A673 (cell line): ENCODE data around the gene RPS21. TPM values are rescaled to one million over a fixed set of nuclear protein-coding genes. Genes with fewer than 3 reads are reported as not detected.

ENCODE experiments used
- Bru-seq: library from RNA; stranded (reverse); fragments of 400-500 nt; gene quantifications from one replicate; lab custom pipeline; 2021; lab: Mats Ljungman, UMichigan
- BruChase-seq, 2 experiments: library from RNA; stranded (reverse); fragments of 400-500 nt; gene quantifications; one replicate each; lab custom pipeline; 2021; lab: Mats Ljungman, UMichigan
- BruUV-seq: library from RNA; stranded (reverse); fragments of 400-500 nt; replicated peaks from 2 replicates; lab custom pipeline; 2021; lab: Mats Ljungman, UMichigan
- CTCF ChIA-PET: fragments of 300-600 bp; sonication (Branson Sonifier 250); formaldehyde crosslinking; loops from one replicate; lab custom pipeline; 2022; ENCODE audit warnings: antibody characterized with exemption; lab: Charles Lee
- POLR2A ChIA-PET: fragments of 300-600 bp; sonication (Branson Sonifier 250); formaldehyde crosslinking; loops from one replicate; lab custom pipeline; 2022; ENCODE audit warnings: antibody characterized with exemption; ENCODE audit not compliant: low non-redundant PET; lab: Charles Lee
- DNase-seq: peaks from one replicate; pipeline ENCODE4 v3.0.0-alpha.2; 2015; ENCODE audit warnings: low spot score
- H3K27ac ChIP-seq: fragments of 200-600 bp; sonication (generic); 2 replicates; pipeline ENCODE4 v1.5.1; 2016; ENCODE audit warnings: mixed run types, low read depth, mild to moderate bottlenecking, mixed read lengths, antibody characterized with exemption, low read length; ENCODE audit not compliant: poor library complexity, severe bottlenecking
- H3K27me3 ChIP-seq: fragments of 200-600 bp; sonication (generic); replicated peaks from 2 replicates; pipeline ENCODE4 v1.6.1; 2017; ENCODE audit warnings: mixed run types, low read depth, mild to moderate bottlenecking, mixed read lengths, antibody characterized with exemption, low read length; ENCODE audit not compliant: insufficient read depth, poor library complexity
- H3K36me3 ChIP-seq: fragments of 200-600 bp; sonication (generic); 2 replicates; pipeline ENCODE4 v1.6.1; 2016; ENCODE audit warnings: mixed run types, mild to moderate bottlenecking, mixed read lengths, antibody characterized with exemption, low read length; ENCODE audit not compliant: insufficient read depth, poor library complexity, severe bottlenecking
- H3K4me1 ChIP-seq: fragments of 200-600 bp; sonication (generic); 2 replicates; pipeline ENCODE4 v1.6.1; 2017; ENCODE audit warnings: mixed run types, mild to moderate bottlenecking, mixed read lengths, antibody characterized with exemption, low read length; ENCODE audit not compliant: insufficient read depth, poor library complexity, severe bottlenecking
- H3K4me3 ChIP-seq: fragments of 200-600 bp; sonication (generic); 2 replicates; pipeline ENCODE4 v1.5.1; 2016; ENCODE audit warnings: low read depth, mixed run types, mild to moderate bottlenecking, mixed read lengths, low read length; ENCODE audit not compliant: poor library complexity, severe bottlenecking
- H3K9me3 ChIP-seq: fragments of 200-600 bp; sonication (generic); 2 replicates; pipeline ENCODE4 v1.6.1; 2016; ENCODE audit warnings: mixed run types, low read depth, mild to moderate bottlenecking, mixed read lengths, antibody characterized with exemption, low read length; ENCODE audit not compliant: poor library complexity, severe bottlenecking
- CTCF ChIP-seq: fragments of 300-800, 200-600 bp; sonication (generic); conservative IDR thresholded peaks from 2 replicates; pipeline ENCODE4 v1.5.1; 2017; ENCODE audit warnings: low read depth, mild to moderate bottlenecking, antibody characterized with exemption, low read length, moderate library complexity, mixed read lengths
- EZH2 ChIP-seq: fragments of 200-600 bp; sonication (generic); IDR thresholded peaks from 2 replicates; pipeline ENCODE4 v1.6.1; 2017; ENCODE audit warnings: borderline replicate concordance, low read depth, mild to moderate bottlenecking, mixed read lengths, antibody characterized with exemption, low read length; ENCODE audit not compliant: poor library complexity, severe bottlenecking
- intact Hi-C: fragments of 100-400 bp; cut with micrococcal nuclease; formaldehyde crosslinking; loops from one replicate; pipeline ENCODE4 v1.10.0; 2022; ENCODE audit not compliant: unreplicated experiment
- long read RNA-seq: library from polyadenylated mRNA; stranded (forward); transcript quantifications from one replicate; pipeline ENCODE4 v2.0.0, GENCODE V29; 2022
- total RNA-seq: library from RNA; stranded (reverse); gene quantifications from 2 replicates; pipeline ENCODE4 v1.2.3, GENCODE V29; 2021

Gene RPS21
- total RNA-seq: 1,502 and 1,506 TPM in 2 replicates
- percentile 97 among the genes with signal in this experiment for Bru-seq, nascent RNA
- percentile 94 among the genes with signal in this experiment for BruChase-seq, experiment 1, labeled RNA remaining after a 2-hour chase
- percentile 96 among the genes with signal in this experiment for BruChase-seq, experiment 2, labeled RNA remaining after a 6-hour chase
- long read RNA-seq, transcript RPS21-205 (5 exons, 429 nt): minor isoform, 17 of 207 reads
- long read RNA-seq, transcript RPS21-201 (6 exons, 344 nt): major isoform, 160 of 207 reads
- long read RNA-seq, partial matches to known transcripts: 21 of 207 reads
- long read RNA-seq, other reads (novel, unspliced or antisense): 9 of 207 reads

GRCh38 chr20:62386383-62387218 lies at the start of gene RPS21:
RPS21 (plus strand) TSS chr20:62387103; CDS start chr20:62387339, 236 bp downstream.
- peak; percentile 95 for DNase-seq
- H3K27me3 ChIP-seq: no peaks in the 10 kb centered on the region
- ChIA-PET POLR2A (interaction anchor here (0.6 kb wide), 3 partner anchors 166 to 1255 kb away, joined by 3 to 11 read pairs (median 3); no protein-coding TSS in a partner anchor), CTCF (interaction anchor here (0.6 to 0.7 kb wide), 4 partner anchors 20 to 1351 kb away, joined by 3 to 9 read pairs (median 6); partner anchors contain the start of gene LAMA5)
- H3K9me3 ChIP-seq: no peaks in the 10 kb centered on the region
- no peak for TF ChIP-seq EZH2
- no peak for TF ChIP-seq CTCF
- peaks cover 50% of the 10 kb centered on the region for H3K36me3 ChIP-seq
- TSS peak; percentile 65 for BruUV-seq
- peaks cover 24% of the 10 kb centered on the region for H3K4me1 ChIP-seq
- peak within 1 kb of the TSS; percentile 100 for H3K4me3 ChIP-seq
- H3K27ac ChIP-seq: peak within 1 kb of the TSS; percentile 96
- intact Hi-C loops: no loop called here

GRCh38 chr20:62337558-62338293 lies 49.2 kb upstream of the RPS21 start:
- H3K36me3 ChIP-seq: no peaks in the 10 kb centered on the region
- no peaks in the 10 kb centered on the region for H3K4me1 ChIP-seq
- ChIA-PET CTCF (no interaction called here), POLR2A (no interaction called here)
- H3K4me3 ChIP-seq: no peak overlapping the region
- no peaks in the 10 kb centered on the region for H3K27me3 ChIP-seq
- BruUV-seq: no TSS peak
- no peak overlapping the region for H3K27ac ChIP-seq
- DNase-seq: no peak
- TF ChIP-seq CTCF (no peak), EZH2 (no peak)
- no peaks in the 10 kb centered on the region for H3K9me3 ChIP-seq
- intact Hi-C loops: no loop called here

GRCh38 chr20:62338294-62338620 lies 48.6 kb upstream of the RPS21 start:
- H3K4me1 ChIP-seq: no peaks in the 10 kb centered on the region
- TF ChIP-seq EZH2: no peak
- TF ChIP-seq CTCF: no peak
- ChIA-PET CTCF (no interaction called here), POLR2A (no interaction called here)
- no peaks in the 10 kb centered on the region for H3K9me3 ChIP-seq
- H3K27me3 ChIP-seq: no peaks in the 10 kb centered on the region
- no TSS peak for BruUV-seq
- intact Hi-C loops: no loop called here
- DNase-seq: no peak
- H3K27ac ChIP-seq: no peak overlapping the region
- H3K36me3 ChIP-seq: no peaks in the 10 kb centered on the region
- H3K4me3 ChIP-seq: no peak overlapping the region
